Stimulated activated CD8-positive, alpha-beta memory T cell treated with anti-CD3 and anti-CD28 coated beads, Interleukin-4, amount 100 ng/mL, for 48 hours (primary cell): ENCODE results near the gene ZNF512B.
"Not testable (repeated sequence)": the region's sequence is repeated elsewhere in the genome, so short reads cannot be mapped to it uniquely, and the experiment has no call there.

Experiments
- DNase-seq: peaks from one replicate; pipeline ENCODE4 v3.0.0-alpha.2; 2020

Gene ZNF512B

GRCh38 chr20:63932606-63933160 is 37.0 kb downstream of the ZNF512B start:
- no peak for DNase-seq

GRCh38 chr20:63931735-63932134 is 38.0 kb downstream of the ZNF512B start:
- DNase-seq = no peak

GRCh38 chr20:63930971-63931553 is 38.7 kb downstream of the ZNF512B start:
- DNase-seq = no peak

GRCh38 chr20:63929473-63929883 is 40.3 kb downstream of the ZNF512B start:
- not testable (repeated sequence) for DNase-seq

GRCh38 chr20:63929071-63929470 is 40.7 kb downstream of the ZNF512B start:
- DNase-seq = no peak

- DNase-seq = no peak
Observed at GRCh38 chr20:63926298-63926697, 43.4 kb downstream of the ZNF512B start.

DNA sequence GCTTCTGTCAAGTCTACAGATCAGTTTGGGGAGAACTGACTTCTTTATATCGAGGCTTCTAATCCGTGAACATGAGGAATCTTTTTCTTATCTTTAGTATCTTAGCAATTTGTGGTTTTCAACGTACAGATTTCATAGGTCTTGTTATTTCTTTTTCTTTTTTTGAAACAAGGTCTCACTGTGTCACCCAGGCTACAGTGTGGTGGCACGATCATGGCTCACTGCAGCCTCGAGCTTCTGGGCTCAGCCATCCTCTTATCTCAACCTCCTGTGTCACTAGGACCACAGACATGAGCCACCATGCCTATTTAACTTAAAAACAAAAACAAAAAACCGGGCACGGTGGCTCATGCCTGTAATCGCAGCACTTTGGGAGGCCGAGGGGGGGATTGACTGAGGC is 45.5 kb downstream of the ZNF512B start:
- DNase-seq = no peak

DNA sequence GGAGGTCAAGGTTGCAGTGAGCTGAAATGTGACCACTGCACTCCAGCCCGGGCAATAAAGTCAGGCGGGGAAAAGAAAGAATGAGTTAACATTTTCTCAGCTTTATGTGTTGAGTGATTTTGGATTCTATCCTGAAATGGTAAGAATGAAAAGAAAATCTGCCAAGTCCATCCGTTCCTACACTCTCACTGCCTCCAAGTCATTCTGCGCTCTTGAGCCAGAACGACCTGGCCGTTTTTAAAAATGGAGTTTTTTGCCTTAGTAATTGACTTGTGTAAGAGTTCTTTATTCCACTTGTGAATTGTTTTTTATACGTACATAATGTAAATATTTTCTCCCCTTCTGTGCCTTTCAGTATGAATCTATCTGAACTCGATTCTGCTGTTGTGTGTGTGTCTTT is 46.1 kb downstream of the ZNF512B start:
- DNase-seq = no peak

DNA sequence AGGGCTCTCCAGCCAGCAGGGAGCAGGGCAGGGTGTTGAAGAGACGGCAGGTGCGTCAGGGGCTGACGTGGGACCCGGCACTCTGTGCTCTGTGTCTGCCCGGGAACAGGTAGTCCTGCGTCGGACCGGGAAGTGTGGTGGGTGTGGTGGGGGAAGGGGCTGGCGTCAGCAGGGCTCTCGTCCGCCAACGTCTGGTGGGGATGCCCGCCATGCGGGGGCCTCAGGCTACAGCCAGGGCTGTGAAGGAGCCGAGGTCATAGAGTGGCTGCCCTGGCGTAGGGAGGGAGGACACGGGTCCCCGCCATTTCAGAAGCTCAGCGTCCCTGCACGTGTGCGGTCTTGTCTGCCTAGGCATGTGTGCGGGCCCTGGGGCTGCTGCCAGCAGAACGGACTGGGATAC is 49.5 kb downstream of the ZNF512B start:
- no peak for DNase-seq

DNA sequence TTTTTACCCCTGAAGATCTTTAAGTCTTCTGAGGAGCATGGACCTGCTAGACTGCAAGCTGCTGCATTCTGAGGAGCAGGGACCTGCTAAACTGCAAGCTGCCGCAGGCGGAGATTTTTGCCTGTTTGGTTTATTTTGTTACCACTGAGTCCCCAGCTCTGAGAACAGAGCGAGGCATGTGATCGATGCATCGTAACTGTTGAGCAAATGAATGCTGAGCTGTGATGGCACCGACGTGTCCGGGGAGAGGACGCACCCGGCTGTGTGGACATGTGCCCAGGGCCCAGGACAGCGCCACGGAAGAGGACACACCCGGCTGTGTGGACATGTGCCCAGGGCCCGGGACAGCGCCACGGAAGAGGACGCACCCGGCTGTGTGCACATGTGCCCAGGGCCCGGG is 50.6 kb downstream of the ZNF512B start:
- no peak for DNase-seq

GRCh38 chr20:63917811-63918210 is 51.9 kb downstream of the ZNF512B start:
- no peak for DNase-seq

DNA sequence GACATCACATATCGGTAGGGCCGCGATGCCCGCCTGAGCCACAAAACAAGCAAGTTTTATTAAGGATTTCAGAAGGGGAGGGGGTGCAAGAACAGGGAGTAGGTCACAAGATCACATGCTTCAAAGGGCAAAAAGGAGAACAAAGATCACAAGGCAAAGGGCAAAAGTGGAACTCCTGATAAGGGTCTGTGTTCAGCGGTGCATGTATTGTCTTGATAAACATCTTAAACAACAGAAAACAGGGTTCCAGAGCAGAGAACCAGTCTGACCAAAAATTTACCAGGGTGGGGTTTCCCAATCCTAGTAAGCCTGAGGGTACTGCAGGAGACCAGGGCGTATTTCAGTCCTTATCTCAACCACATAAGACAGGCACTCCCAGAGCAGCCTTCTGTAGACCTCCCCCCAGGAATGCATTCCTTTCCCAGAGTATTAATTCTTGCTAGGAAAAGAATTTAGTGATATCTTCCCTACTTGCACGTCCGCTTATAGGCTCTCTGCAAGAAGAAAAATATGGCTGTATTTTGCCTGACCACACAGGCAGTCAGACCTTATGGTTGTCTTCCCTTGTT is 53.3 kb downstream of the ZNF512B start:
- DNase-seq = not testable (repeated sequence)

- no peak for DNase-seq
Observed at GRCh38 chr20:63915471-63915870, 54.3 kb downstream of the ZNF512B start.

- no peak for DNase-seq
Observed at GRCh38 chr20:63913768-63914167, 56.0 kb downstream of the ZNF512B start.

DNA sequence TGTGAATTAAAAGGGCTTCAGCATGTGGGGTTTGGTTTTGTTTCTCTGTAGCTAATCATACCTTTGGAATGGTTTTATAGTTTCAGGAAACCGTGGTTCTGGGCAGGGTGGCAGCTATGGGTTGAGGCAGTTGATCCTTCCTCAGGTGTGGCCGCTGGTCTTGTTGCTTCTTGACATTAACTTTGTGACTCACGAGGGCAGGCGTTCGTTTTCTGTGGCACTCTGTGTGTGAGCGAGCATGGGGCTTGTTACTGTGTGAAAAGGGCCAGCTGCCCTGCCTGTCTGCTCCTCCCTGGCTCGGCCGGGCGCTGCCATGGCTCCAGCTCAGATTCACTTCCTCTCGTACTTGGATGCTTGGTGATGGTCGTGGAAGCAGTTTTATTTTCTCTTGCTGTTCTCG is 58.6 kb downstream of the ZNF512B start:
- no peak for DNase-seq

GRCh38 chr20:63908008-63908682 is 61.6 kb downstream of the ZNF512B start:
- DNase-seq = no peak
